Kidney (tissue), 14 donors: ENCODE results near the gene ING5. TPM values are rescaled to one million over a fixed set of nuclear protein-coding genes. Genes with fewer than 3 reads are reported as not detected.

Experiments used
- DNase-seq, 5 donors: peaks; one replicate each; pipeline ENCODE4 v3.0.0-alpha.2; 2013 to 2020
- FAIRE-seq: peaks from 2 replicates; lab custom pipeline; 2012; peaks lifted over from hg19 to GRCh38; lab: Jason Lieb, UNC
- H3K27ac ChIP-seq, 2 donors: one replicate each; pipeline ENCODE4 v1.7.0; 2013; ENCODE audit warnings: low read depth in 2 of 2, low read length in 2 of 2, inconsistent platforms in 1 of 2
- H3K27me3 ChIP-seq: one replicate; pipeline ENCODE4 v1.7.1; 2013; ENCODE audit warnings: low read length, inconsistent platforms; ENCODE audit not compliant: control insufficient read depth, insufficient read depth
- H3K36me3 ChIP-seq, 3 donors: one replicate each; pipeline versions ENCODE4 v1.7.0 to v1.7.1; 2013; ENCODE audit warnings: low read length in 3 of 3, control low read depth in 1 of 3, inconsistent platforms in 1 of 3; ENCODE audit not compliant: insufficient read depth in 3 of 3, control insufficient read depth in 2 of 3
- H3K4me1 ChIP-seq, 3 donors: one replicate each; pipeline versions ENCODE4 v1.7.0 to v1.7.1; 2013; ENCODE audit warnings: low read length in 3 of 3, inconsistent platforms in 1 of 3, low read depth in 1 of 3; ENCODE audit not compliant: control insufficient read depth in 2 of 3, insufficient read depth in 2 of 3
- H3K4me3 ChIP-seq, 3 donors: one replicate each; pipeline versions ENCODE4 v1.7.0 to v1.8.1; 2013; ENCODE audit warnings: low read length in 3 of 3, control low read depth in 1 of 3, inconsistent platforms in 1 of 3
- H3K9ac ChIP-seq, 3 donors: one replicate each; pipeline versions ENCODE4 v1.7.0 to v1.7.1; 2013; ENCODE audit warnings: low read length in 3 of 3, control low read depth in 1 of 3, inconsistent platforms in 1 of 3
- H3K9me3 ChIP-seq, 3 donors: one replicate each; pipeline versions ENCODE4 v1.7.0 to v1.7.1; 2013; ENCODE audit warnings: low read length in 3 of 3, control low read depth in 1 of 3, inconsistent platforms in 1 of 3; ENCODE audit not compliant: control insufficient read depth in 2 of 3, insufficient read depth in 1 of 3
- CTCF ChIP-seq: IDR thresholded peaks from 3 replicates; pipeline ENCODE4 v1.5.1; 2012; ENCODE audit warnings: mild to moderate bottlenecking, moderate library complexity, borderline replicate concordance; ENCODE audit not compliant: insufficient read depth; ENCODE audit errors: extremely low read depth
- intact Hi-C: fragments of 100-400 bp; cut with DNase I; formaldehyde crosslinking; loops from one replicate; pipeline ENCODE4 v1.11.1; 2022
- polyA plus RNA-seq: library from polyadenylated mRNA; stranded (reverse); fragments of 350-450 nt; fragmentation: Illumina TruSeq; extraction: RNeasy Lipid Tissue Mini Kit (QIAGEN cat#74804); gene quantifications from one replicate; pipeline ENCODE4 v1.2.3, GENCODE V29; 2014; ENCODE audit warnings: low read depth, low replicate concordance; ENCODE audit not compliant: insufficient read depth
- total RNA-seq: library from RNA; stranded (reverse); fragmentation: NEBNext Ultra II Directional; extraction: Animal tissue kit (Norgen Biotek cat#: 25700); gene quantifications from one replicate; pipeline ENCODE4 v1.2.1, GENCODE V29; 2021
- donor health status: control.
- donor health status: control.
- donor health status: control.
- donor health status: control.
- donor health status: control.
- donor health status: DM: yes; HTN: yes; CAD: no.
- donor health status: Normal renal cell carcinoma (clear cell type).

The ING5 gene
- total and polyA plus RNA-seq, 2 donors from 2014 or later = 27.3 to 37.7 TPM

GRCh38 chr2:241676665-241677064, 25.2 kb upstream of the ING5 start:
- H3K27me3 ChIP-seq = no peaks in the 10 kb centered on the region
- H3K9me3 ChIP-seq = no peaks in the 10 kb centered on the region
- H3K4me3 ChIP-seq = no peak overlapping the region
- no peak overlapping the region for H3K27ac ChIP-seq
- H3K4me1 ChIP-seq = no peaks in the 10 kb centered on the region
- intact Hi-C loops = no loop called here
- FAIRE-seq (no peak), DNase-seq (no peak)
- no peak overlapping the region for H3K9ac ChIP-seq
- H3K36me3 ChIP-seq = peaks cover 0 to 5% (median 3%) of the 10 kb centered on the region in 3 donors
- no peak for TF ChIP-seq CTCF

- no peak for TF ChIP-seq CTCF
- no peak overlapping the region for H3K27ac ChIP-seq
Observed at GRCh38 chr2:241677392-241677791, 24.4 kb upstream of the ING5 start.

GRCh38 chr2:241678307-241678706, 23.5 kb upstream of the ING5 start:
- Histone ChIP-seq H3K4me1 (no peaks in the 10 kb centered on the region), H3K9me3 (no peaks in the 10 kb centered on the region), H3K9ac (no peak overlapping the region), H3K27ac (no peak overlapping the region), H3K4me3 (no peak overlapping the region), H3K36me3 (peaks cover 0 to 3% (median 2%) of the 10 kb centered on the region in 3 donors), H3K27me3 (no peaks in the 10 kb centered on the region)
- intact Hi-C loops = no loop called here
- TF ChIP-seq CTCF = no peak
- DNase-seq (no peak), FAIRE-seq (no peak)

More at GRCh38 chr2:241677392-241677791, 24.4 kb upstream of the ING5 start:
- H3K27me3 ChIP-seq = no peaks in the 10 kb centered on the region
- FAIRE-seq = no peak
- H3K4me1 ChIP-seq = no peaks in the 10 kb centered on the region
- H3K9ac ChIP-seq = no peak overlapping the region
- DNase-seq = no peak
- peaks cover 0 to 3% (median 0%) of the 10 kb centered on the region in 3 donors for H3K36me3 ChIP-seq
- H3K9me3 ChIP-seq = no peaks in the 10 kb centered on the region
- H3K4me3 ChIP-seq = no peak overlapping the region
- intact Hi-C loops = no loop called here

- no peak overlapping the region for H3K9ac ChIP-seq
- no peak overlapping the region for H3K4me3 ChIP-seq
- no peak overlapping the region for H3K27ac ChIP-seq
- TF ChIP-seq CTCF = no peak
- no peaks in the 10 kb centered on the region for H3K9me3 ChIP-seq
- no peak for FAIRE-seq
- no peaks in the 10 kb centered on the region for H3K4me1 ChIP-seq
- H3K36me3 ChIP-seq = peaks cover 0 to 3% (median 2%) of the 10 kb centered on the region in 3 donors
- H3K27me3 ChIP-seq = no peaks in the 10 kb centered on the region
- intact Hi-C loops = no loop called here
- DNase-seq = no peak
Observed at GRCh38 chr2:241678784-241679540, 22.9 kb upstream of the ING5 start.
